GM12878 (cell line): ENCODE results near the gene RHCE. TPM values are rescaled to one million over a fixed set of nuclear protein-coding genes. Genes with fewer than 3 reads are reported as not detected.

Source experiments
- ATAC-seq: fragments of 200-7000 bp; cut with Tn5 transposase; 3 replicates; pipeline ENCODE4 v1.9.1; 2020; ENCODE audit warnings: mild to moderate bottlenecking, moderate library complexity
- BruUV-seq: library from RNA; stranded (reverse); fragments of 400-500 nt; replicated peaks from 2 replicates; lab custom pipeline; 2021; lab: Mats Ljungman, UMichigan
- CTCF ChIA-PET: fragments of 300-600 bp; sonication (Branson Sonifier 250); formaldehyde crosslinking; extraction: SDS; loops from one replicate; lab custom pipeline; 2021; ENCODE audit warnings: inconsistent platforms; lab: Yijun Ruan, JAX
- POLR2A ChIA-PET: fragments of 350-600 bp; formaldehyde crosslinking; extraction: SDS; loops from one replicate; lab custom pipeline; 2021; ENCODE audit warnings: inconsistent platforms; lab: Charles Lee
- RAD21 ChIA-PET: fragments of 300-600 bp; sonication (Branson Sonifier 250); formaldehyde crosslinking; loops from one replicate; lab custom pipeline; 2023; ENCODE audit warnings: antibody characterized with exemption; ENCODE audit not compliant: unreplicated experiment; lab: Charles Lee
- SMC1A ChIA-PET: fragments of 300-600 bp; sonication (Branson Sonifier 250); formaldehyde crosslinking; loops from one replicate; lab custom pipeline; 2023; ENCODE audit not compliant: unreplicated experiment, uncharacterized antibody; lab: Charles Lee
- DNase-seq: peaks from one replicate; pipeline ENCODE4 v3.0.0-alpha.2; 2011; ENCODE audit warnings: low read depth, low spot score
- FAIRE-seq: peaks from 3 replicates; lab custom pipeline; 2011; peaks lifted over from hg19 to GRCh38; lab: Jason Lieb, UNC
- H2AFZ ChIP-seq: 2 replicates; pipeline ENCODE4 v1.6.0; 2011; ENCODE audit warnings: low read depth, low read length, control low read depth; ENCODE audit not compliant: control insufficient read depth
- H3K27ac ChIP-seq: 2 replicates; pipeline ENCODE4 v1.5.1; 2011; ENCODE audit warnings: control low read depth; ENCODE audit not compliant: control insufficient read depth, insufficient read depth
- H3K27me3 ChIP-seq, 2 experiments: replicated peaks in 1 of 2; 2 replicates each; pipeline versions ENCODE4 v1.6.0 to v1.6.1; 2011; ENCODE audit warnings: low read length in 1 of 2; ENCODE audit not compliant: control insufficient read depth in 2 of 2, insufficient read depth in 2 of 2
- H3K36me3 ChIP-seq, 2 experiments: 2 replicates each; pipeline ENCODE4 v1.5.1; 2011; ENCODE audit warnings: low read length in 1 of 2; ENCODE audit not compliant: control insufficient read depth in 2 of 2, insufficient read depth in 2 of 2
- H3K4me1 ChIP-seq: 2 replicates; pipeline ENCODE4 v1.6.1; 2011; ENCODE audit warnings: mild to moderate bottlenecking, low read length, moderate library complexity, mixed read lengths; ENCODE audit not compliant: control insufficient read depth, insufficient read depth
- H3K4me2 ChIP-seq: 2 replicates; pipeline ENCODE4 v1.6.0; 2011; ENCODE audit warnings: control low read depth; ENCODE audit not compliant: control insufficient read depth, insufficient read depth
- H3K4me3 ChIP-seq: fragments of 200-600 bp; sonication (generic); 2 replicates; pipeline ENCODE4 v1.5.1; 2016
- H3K79me2 ChIP-seq: 2 replicates; pipeline ENCODE4 v1.6.0; 2011; ENCODE audit warnings: low read length; ENCODE audit not compliant: control insufficient read depth, insufficient read depth
- H3K9ac ChIP-seq: 2 replicates; pipeline ENCODE4 v1.8.0; 2011; ENCODE audit warnings: low read length, control low read depth, mixed read lengths; ENCODE audit not compliant: control insufficient read depth, insufficient read depth
- H3K9me3 ChIP-seq: replicated peaks from 3 replicates; pipeline ENCODE4 v1.5.1; 2011; ENCODE audit warnings: mild to moderate bottlenecking, low read length; ENCODE audit not compliant: control insufficient read depth, insufficient read depth
- H4K20me1 ChIP-seq: 2 replicates; pipeline ENCODE4 v1.6.0; 2011; ENCODE audit not compliant: control insufficient read depth, insufficient read depth
- CUX1 ChIP-seq: IDR thresholded peaks from 2 replicates; pipeline ENCODE4 v1.6.1; 2012; ENCODE audit warnings: improper control_type of control experiment, low read depth, low read length; ENCODE audit not compliant: insufficient replicate concordance
- MXI1 ChIP-seq: fragments of 150-350 bp; IDR thresholded peaks from 2 replicates; pipeline ENCODE4 v1.6.1; 2011; ENCODE audit warnings: low read depth, mild to moderate bottlenecking, inconsistent platforms, low read length, improper control_type of control experiment
- SMC3 ChIP-seq: IDR thresholded peaks from 2 replicates; pipeline ENCODE4 v1.6.1; 2011; ENCODE audit warnings: low read length, improper control_type of control experiment, borderline replicate concordance
- ZNF687 ChIP-seq: fragments of 450-650 bp; IDR thresholded peaks from 2 replicates; pipeline ENCODE4 v1.6.1; 2017; ENCODE audit warnings: mild to moderate bottlenecking, moderate library complexity
- WGBS: methylation state at CpG from one replicate; pipeline ENCODE4 v1.1.6; 2016; ENCODE audit warnings: low lambda C conversion rate; ENCODE audit not compliant: insufficient replicate concordance, insufficient coverage; ENCODE audit errors: missing lambda C conversion rate; 5-methylcytosine and 5-hydroxymethylcytosine counted together
- in situ Hi-C: fragments of 300-500 bp; cut with MboI; formaldehyde crosslinking; loops from 9 replicates; pipeline ENCODE4 v1.14.3; 2018; ENCODE audit warnings: mixed read lengths
- intact Hi-C: fragments of 100-400 bp; cut with micrococcal nuclease; formaldehyde crosslinking; loops from one replicate; pipeline ENCODE4 v1.14.2; 2022; ENCODE audit not compliant: unreplicated experiment
- polyA plus RNA-seq, 11 experiments: library from polyadenylated mRNA; depleted of rRNA in 4 of 11; unstranded in 6 of 11; stranded (reverse) in 5 of 11; fragments of >200 nt; fragmentation: Nextera tagmentation in 4 of 11; fragmentation: Illumina TruSeq in 1 of 11; extraction: Ambion mirVana in 4 of 11; extraction: Trizol in 1 of 11; gene quantifications; 1 replicate in 1 of 11; 2 replicates in 10 of 11; pipeline versions ENCODE4 v1.2.1 to v1.2.3, GENCODE V29; 2011 to 2016; ENCODE audit warnings: inconsistent platforms in 2 of 11, missing spikeins in 2 of 11, low read depth in 1 of 11
- total RNA-seq, 4 experiments: library from RNA; depleted of rRNA in 3 of 4; stranded (reverse); fragments of >200 nt in 3 of 4; fragmentation: Illumina TruSeq in 1 of 4; extraction: Trizol in 1 of 4; gene quantifications; 2 replicates each; pipeline versions ENCODE4 v1.2.1 to v1.2.3, GENCODE V29; 2013 to 2021

Gene RHCE
- total and polyA plus RNA-seq, 10 of the 15 experiments (the other 5 are each of a cell fraction or from before 2014, with no cell fraction given) = 0.06 to 0.41 (median 0.22) TPM; not detected in 2

- RAD21 ChIA-PET = no interaction called here
- H3K36me3 ChIP-seq = peaks cover 8 to 18% of the 10 kb centered on the region in 2 experiments; a peak in 3 of 4 replicates
- FAIRE-seq = no peak
- in situ Hi-C loops (no loop called here), intact Hi-C loops (no loop called here)
- no peak for ATAC-seq
- no peak overlapping the region for H2AFZ ChIP-seq
- H3K27me3 ChIP-seq = no peaks in the 10 kb centered on the region
- POLR2A ChIA-PET = interaction anchor here (1.0 kb wide), 1 partner anchor 11 kb away, joined by 3 read pairs; no protein-coding TSS in a partner anchor
- 98% methylated on average over 7 of the region's 7 CpGs for WGBS
- TF ChIP-seq ZNF687 (no peak), MXI1 (no peak), CUX1 (no peak), SMC3 (no peak)
- no TSS peak for BruUV-seq
- H3K4me3 ChIP-seq = no peak overlapping the region
- no peaks in the 10 kb centered on the region for H3K79me2 ChIP-seq
- no peaks in the 10 kb centered on the region for H3K4me1 ChIP-seq
- CTCF ChIA-PET = no interaction called here
- H3K9me3 ChIP-seq = no peaks in the 10 kb centered on the region
- DNase-seq = no peak
- H3K9ac ChIP-seq = no peak overlapping the region
- H4K20me1 ChIP-seq = no peaks in the 10 kb centered on the region
- no peak overlapping the region for H3K27ac ChIP-seq
- SMC1A ChIA-PET = no interaction called here
- H3K4me2 ChIP-seq = no peak overlapping the region
These were observed 38.1 kb upstream of the RHCE start for GRCh38 chr1:25458541-25459298.
